HepG2 (cell line): Measurements from ENCODE around the gene ANXA11. TPM values are rescaled to one million over a fixed set of nuclear protein-coding genes. Genes with fewer than 3 reads are reported as not detected.

Experiments used
- ATAC-seq: fragments of 200-7000 bp; cut with Tn5 transposase; 3 replicates; pipeline ENCODE4 v1.9.1; 2020; ENCODE audit warnings: mild to moderate bottlenecking, moderate library complexity
- BruUV-seq: library from RNA; stranded (reverse); fragments of 400-500 nt; replicated peaks from 2 replicates; lab custom pipeline; 2021; lab: Mats Ljungman, UMichigan
- CTCF ChIA-PET: fragments of 300-600 bp; formaldehyde crosslinking; extraction: SDS; loops from one replicate; lab custom pipeline; 2021; ENCODE audit warnings: low total read pairs, inconsistent platforms, low intra/inter-chr PET ratio; lab: Yijun Ruan, JAX
- POLR2A ChIA-PET: fragments of 350-600 bp; sonication (Branson Sonifier 250); formaldehyde crosslinking; loops from one replicate; lab custom pipeline; 2020; ENCODE audit warnings: antibody characterized with exemption, inconsistent platforms; lab: Yijun Ruan, JAX
- DNase-seq: peaks from one replicate; pipeline ENCODE4 v3.0.0-alpha.2; 2015; ENCODE audit warnings: low spot score
- FAIRE-seq: peaks from 3 replicates; lab custom pipeline; 2011; peaks lifted over from hg19 to GRCh38; lab: Jason Lieb, UNC
- H2AFZ ChIP-seq: one replicate; pipeline ENCODE4 v1.6.1; 2011; ENCODE audit warnings: low read length, inconsistent platforms
- H3K27ac ChIP-seq: fragments of 300-600 bp; 3 replicates; pipeline ENCODE4 v1.8.0; 2011; ENCODE audit warnings: mixed run types, mild to moderate bottlenecking, mixed read lengths, low read length, inconsistent platforms; ENCODE audit not compliant: insufficient read depth; ENCODE audit errors: extremely low read length
- H3K27me3 ChIP-seq, 2 experiments: fragments of 200-600 bp in 1 of 2; 2 replicates in 1 of 2; 3 replicates in 1 of 2; pipeline versions ENCODE4 v1.6.0 to v1.8.0; 2011; ENCODE audit warnings: low read length in 2 of 2, mild to moderate bottlenecking in 2 of 2, moderate library complexity in 2 of 2, inconsistent platforms in 1 of 2; ENCODE audit not compliant: insufficient read depth in 2 of 2, control insufficient read depth in 1 of 2
- H3K36me3 ChIP-seq, 2 experiments: fragments of 200-600 bp in 1 of 2; replicated peaks in 1 of 2; 2 replicates in 1 of 2; 3 replicates in 1 of 2; pipeline versions ENCODE4 v1.5.1 to v1.8.0; 2011; ENCODE audit warnings: low read length in 2 of 2, inconsistent platforms in 1 of 2; ENCODE audit not compliant: insufficient read depth in 2 of 2, control insufficient read depth in 1 of 2
- H3K4me1 ChIP-seq: 2 replicates; pipeline ENCODE4 v1.5.1; 2012; ENCODE audit warnings: low read length, inconsistent platforms; ENCODE audit not compliant: insufficient read depth
- H3K4me2 ChIP-seq: 2 replicates; pipeline ENCODE4 v1.6.0; 2011; ENCODE audit warnings: low read depth, low read length, inconsistent platforms
- H3K4me3 ChIP-seq, 3 experiments: fragments of 200-600 bp in 1 of 3; sonication (generic), shearing (Covaris generic) in 1 of 3; replicated peaks in 1 of 3; 2 replicates each; pipeline ENCODE4 v1.5.1; 2011 to 2016; ENCODE audit warnings: low read length in 3 of 3, inconsistent platforms in 2 of 3, low read depth in 2 of 3, mild to moderate bottlenecking in 2 of 3, control low read depth in 1 of 3, mixed read lengths in 1 of 3; ENCODE audit not compliant: insufficient read depth in 1 of 3
- H3K79me2 ChIP-seq: one replicate; pipeline ENCODE4 v1.6.1; 2011; ENCODE audit warnings: low read length, inconsistent platforms; ENCODE audit not compliant: insufficient read depth
- H3K9ac ChIP-seq: 2 replicates; pipeline ENCODE4 v1.6.0; 2011; ENCODE audit warnings: mild to moderate bottlenecking, low read depth, low read length, inconsistent platforms; ENCODE audit not compliant: insufficient read depth
- H3K9me3 ChIP-seq: 2 replicates; pipeline ENCODE4 v1.5.1; 2012; ENCODE audit warnings: mild to moderate bottlenecking, low read length
- H4K20me1 ChIP-seq: 2 replicates; pipeline ENCODE4 v1.6.0; 2011; ENCODE audit warnings: inconsistent platforms, mild to moderate bottlenecking, low read length, moderate library complexity; ENCODE audit not compliant: insufficient read depth
- CCDC6 ChIP-seq: sonication (generic); formaldehyde crosslinking; IDR thresholded peaks from 2 replicates; pipeline ENCODE4 v1.8.1; 2022; ENCODE audit warnings: mild to moderate bottlenecking, missing genetic modification reagents, moderate library complexity
- GLI4 ChIP-seq: sonication (generic); formaldehyde crosslinking; IDR thresholded peaks from 2 replicates; pipeline ENCODE4 v1.5.1; 2020; ENCODE audit warnings: missing genetic modification reagents, mild to moderate bottlenecking, moderate library complexity, borderline replicate concordance
- NFKBIZ ChIP-seq: IDR thresholded peaks from 2 replicates; pipeline ENCODE4 v1.6.1; 2018; ENCODE audit warnings: missing genetic modification reagents, missing compliant biosample characterization
- NONO ChIP-seq, 2 experiments: fragments of 450-650 bp in 1 of 2; sonication (generic) in 1 of 2; formaldehyde crosslinking in 1 of 2; IDR thresholded peaks in 1 of 2; conservative IDR thresholded peaks in 1 of 2; 2 replicates each; pipeline versions ENCODE4 v1.6.1 to v1.8.0; 2017 to 2022; ENCODE audit warnings: mild to moderate bottlenecking in 1 of 2, missing genetic modification reagents in 1 of 2, moderate library complexity in 1 of 2
- PATZ1 ChIP-seq: sonication (generic); formaldehyde crosslinking; IDR thresholded peaks from 2 replicates; pipeline ENCODE4 v1.4.0; 2020; ENCODE audit warnings: missing genetic modification reagents
- POGZ ChIP-seq: sonication (generic); formaldehyde crosslinking; IDR thresholded peaks from 2 replicates; pipeline ENCODE4 v1.4.0; 2020; ENCODE audit warnings: mild to moderate bottlenecking, missing genetic modification reagents
- ZBTB7B ChIP-seq: sonication (generic); formaldehyde crosslinking; IDR thresholded peaks from 2 replicates; pipeline ENCODE4 v1.4.0; 2020; ENCODE audit warnings: missing genetic modification reagents
- ZNF468 ChIP-seq: sonication (generic); formaldehyde crosslinking; IDR thresholded peaks from 2 replicates; pipeline ENCODE4 v1.8.0; 2022; ENCODE audit warnings: mild to moderate bottlenecking, moderate library complexity, missing genetic modification reagents
- ZNF546 ChIP-seq: sonication (generic); formaldehyde crosslinking; conservative IDR thresholded peaks from 2 replicates; pipeline ENCODE4 v1.8.1; 2023; ENCODE audit warnings: mild to moderate bottlenecking, missing genetic modification reagents
- ZNF564 ChIP-seq: sonication (generic); formaldehyde crosslinking; IDR thresholded peaks from 2 replicates; pipeline ENCODE4 v1.8.1; 2023; ENCODE audit warnings: mild to moderate bottlenecking, missing genetic modification reagents
- ZNF589 ChIP-seq: sonication (generic); formaldehyde crosslinking; conservative IDR thresholded peaks from 2 replicates; pipeline ENCODE4 v1.8.0; 2022; ENCODE audit warnings: mild to moderate bottlenecking, moderate library complexity, missing genetic modification reagents
- ZXDC ChIP-seq: sonication (generic); formaldehyde crosslinking; IDR thresholded peaks from 2 replicates; pipeline ENCODE4 v1.5.0; 2020; ENCODE audit warnings: mild to moderate bottlenecking, missing genetic modification reagents
- WGBS: methylation state at CpG from one replicate; pipeline ENCODE4 v1.1.6; 2017; ENCODE audit warnings: low lambda C conversion rate; 5-methylcytosine and 5-hydroxymethylcytosine counted together
- in situ Hi-C: cut with HindIII; loops from 2 replicates; pipeline ENCODE4 v1.10.0; 2017; ENCODE audit warnings: low pct_unique_long_range_greater_than_20kb; ENCODE audit not compliant: extremely low pct_ligation_motif_present
- intact Hi-C: fragments of 100-400 bp; cut with micrococcal nuclease; formaldehyde crosslinking; loops from one replicate; pipeline ENCODE4 v1.10.0; 2022; ENCODE audit not compliant: unreplicated experiment
- polyA plus RNA-seq, 8 experiments: library from polyadenylated mRNA; depleted of rRNA in 3 of 8; stranded (reverse) in 7 of 8; unstranded in 1 of 8; fragments of >200 nt; fragmentation: Illumina TruSeq in 4 of 8; extraction: Trizol in 4 of 8; gene quantifications; 2 replicates each; pipeline versions ENCODE4 v1.2.1 to v1.2.3, GENCODE V29; 2011 to 2016; ENCODE audit warnings: low read depth in 4 of 8, missing spikeins in 1 of 8, mixed read lengths in 1 of 8; ENCODE audit not compliant: insufficient read depth in 1 of 8
- total RNA-seq, 5 experiments: library from RNA; depleted of rRNA; stranded (reverse); fragments of >200 nt; fragmentation: Illumina TruSeq; extraction: Trizol; gene quantifications; 2 replicates each; pipeline ENCODE4 v1.2.3, GENCODE V29; 2016; ENCODE audit warnings: low read depth in 1 of 5
- TF ChIP-seq, protein P1 (sequence below): sonication (generic); formaldehyde crosslinking; IDR thresholded peaks from 2 replicates; pipeline ENCODE4 v1.4.0; 2020; ENCODE audit warnings: mild to moderate bottlenecking, missing genetic modification reagents
- TF ChIP-seq, protein P2 (sequence below): sonication (generic); formaldehyde crosslinking; IDR thresholded peaks from 2 replicates; pipeline ENCODE4 v1.4.0; 2020; ENCODE audit warnings: missing genetic modification reagents

Gene ANXA11
- total and polyA plus RNA-seq, 2 of the 13 experiments (the other 11 are each of a cell fraction or from before 2014, with no cell fraction given) = 30.6 to 51.5 TPM

DNA sequence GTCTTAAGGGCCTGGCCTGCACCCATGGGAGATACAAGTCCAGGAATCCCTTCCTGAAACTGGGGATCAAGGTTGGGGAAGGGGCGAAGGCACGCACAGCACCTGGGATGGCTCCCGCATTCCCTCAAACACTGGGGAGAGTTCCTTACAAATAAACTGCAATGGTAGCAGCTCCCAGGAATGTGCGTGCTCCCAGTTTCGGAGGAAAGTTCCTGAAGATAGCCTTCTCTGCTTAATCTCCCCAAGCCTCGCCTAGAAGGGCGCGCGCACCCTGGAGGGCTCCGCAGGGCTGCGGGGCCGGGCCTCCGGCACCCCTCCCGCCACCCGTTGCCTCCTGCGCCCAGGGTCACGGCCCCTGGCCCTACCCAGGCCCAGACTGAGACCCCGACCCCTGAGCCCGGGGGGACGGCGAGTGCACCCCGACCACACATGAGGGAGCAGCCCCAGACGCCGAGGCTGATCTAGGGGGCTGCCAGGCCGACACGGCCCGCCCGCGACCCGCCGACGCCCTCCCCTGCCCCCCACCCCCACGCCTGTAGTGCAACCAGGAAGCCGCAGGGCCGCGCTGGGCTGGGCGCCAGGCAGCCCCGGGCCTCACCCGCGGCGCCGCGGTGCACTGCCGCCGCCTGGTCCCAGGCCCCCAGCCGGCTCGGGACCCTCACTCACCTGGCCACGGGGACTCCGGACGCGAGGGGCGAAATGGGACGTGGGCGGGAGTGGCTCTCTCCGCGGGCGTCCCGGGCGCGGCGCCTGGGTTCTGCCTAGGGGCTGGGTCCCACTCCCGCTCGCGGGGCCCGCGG is 460 bp downstream of the ANXA11 start:
- in situ Hi-C loops (no loop called here), intact Hi-C loops (loop anchor here (10.0 kb wide), 1 partner anchor 60 kb away; no protein-coding TSS in a partner anchor)
- Histone ChIP-seq H3K4me1 (peaks cover 50% of the 10 kb centered on the region), H3K4me2 (peak overlapping the region; percentile 80), H2AFZ (no peak overlapping the region), H3K9ac (peak overlapping the region; percentile 85), H3K27me3 (no peaks in the 10 kb centered on the region; a peak in 1 of 5 replicates), H3K36me3 (no peaks in the 10 kb centered on the region), H3K4me3 (peak overlapping the region; percentile 87 to 93 (median 88)), H3K79me2 (peaks cover 41% of the 10 kb centered on the region), H3K9me3 (no peaks in the 10 kb centered on the region), H4K20me1 (no peaks in the 10 kb centered on the region), H3K27ac (peak overlapping the region; percentile 74)
- FAIRE-seq (no peak), ATAC-seq (peak; percentile 51), DNase-seq (no peak)
- 0% methylated on average over 14 of the region's 66 CpGs for WGBS
- ChIA-PET CTCF (no interaction called here), POLR2A (interaction anchor here (1.0 to 1.3 kb wide), 4 partner anchors 8 to 122 kb away, joined by 3 to 15 read pairs (median 4); no protein-coding TSS in a partner anchor)
- no TSS peak for BruUV-seq
- TF ChIP-seq, protein P1, sequence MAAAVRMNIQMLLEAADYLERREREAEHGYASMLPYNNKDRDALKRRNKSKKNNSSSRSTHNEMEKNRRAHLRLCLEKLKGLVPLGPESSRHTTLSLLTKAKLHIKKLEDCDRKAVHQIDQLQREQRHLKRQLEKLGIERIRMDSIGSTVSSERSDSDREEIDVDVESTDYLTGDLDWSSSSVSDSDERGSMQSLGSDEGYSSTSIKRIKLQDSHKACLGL (CRISPR knock-in tag) = peak; percentile 45
- TF ChIP-seq ZNF468 (CRISPR knock-in tag) (no peak), CCDC6 (CRISPR knock-in tag) (0 out of 2 replicates have a peak, but pooled peaks have one; percentile 29), ZXDC (CRISPR knock-in tag) (0 out of 2 replicates have a peak, but pooled peaks have one; percentile 49), GLI4 (CRISPR knock-in tag) (peak; percentile 71; the same call in 1 of the 2 replicates), POGZ (no peak), NONO (IDR thresholded peaks at IDR 0.05) (no peak), NONO (CRISPR knock-in tag; conservative IDR thresholded peaks at IDR 0.05) (peak; percentile 38; the same call in 1 of the 2 replicates), ZNF546 (0 out of 2 replicates have a peak, but pooled peaks have one; percentile 0), PATZ1 (CRISPR knock-in tag) (0 out of 2 replicates have a peak, but pooled peaks have one; percentile 56), ZNF564 (CRISPR knock-in tag) (peak; percentile 76; the same call in 1 of the 2 replicates), ZNF589 (CRISPR knock-in tag) (0 out of 2 replicates have a peak, but pooled peaks have one; percentile 46), ZBTB7B (CRISPR knock-in tag) (peak; percentile 3), NFKBIZ (no peak)
- TF ChIP-seq, protein P2, sequence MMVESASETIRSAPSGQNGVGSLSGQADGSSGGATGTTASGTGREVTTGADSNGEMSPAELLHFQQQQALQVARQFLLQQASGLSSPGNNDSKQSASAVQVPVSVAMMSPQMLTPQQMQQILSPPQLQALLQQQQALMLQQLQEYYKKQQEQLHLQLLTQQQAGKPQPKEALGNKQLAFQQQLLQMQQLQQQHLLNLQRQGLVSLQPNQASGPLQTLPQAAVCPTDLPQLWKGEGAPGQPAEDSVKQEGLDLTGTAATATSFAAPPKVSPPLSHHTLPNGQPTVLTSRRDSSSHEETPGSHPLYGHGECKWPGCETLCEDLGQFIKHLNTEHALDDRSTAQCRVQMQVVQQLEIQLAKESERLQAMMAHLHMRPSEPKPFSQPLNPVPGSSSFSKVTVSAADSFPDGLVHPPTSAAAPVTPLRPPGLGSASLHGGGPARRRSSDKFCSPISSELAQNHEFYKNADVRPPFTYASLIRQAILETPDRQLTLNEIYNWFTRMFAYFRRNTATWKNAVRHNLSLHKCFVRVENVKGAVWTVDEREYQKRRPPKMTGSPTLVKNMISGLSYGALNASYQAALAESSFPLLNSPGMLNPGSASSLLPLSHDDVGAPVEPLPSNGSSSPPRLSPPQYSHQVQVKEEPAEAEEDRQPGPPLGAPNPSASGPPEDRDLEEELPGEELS (CRISPR knock-in tag) = no peak
